H9 (cell line): ENCODE data around the gene LGALS9. TPM values are rescaled to one million over a fixed set of nuclear protein-coding genes. Genes with fewer than 3 reads are reported as not detected.

Experiments used
- DNase-seq: peaks from one replicate; pipeline ENCODE4 v3.0.0-alpha.2; 2017
- H2AFZ ChIP-seq: one replicate; pipeline ENCODE4 v1.6.1; 2013; ENCODE audit warnings: mild to moderate bottlenecking, low read length, control low read depth, moderate library complexity
- H2AK5ac ChIP-seq: 2 replicates; pipeline ENCODE4 v1.6.1; 2013; ENCODE audit warnings: low read length, control low read depth, mixed read lengths; ENCODE audit not compliant: insufficient read length
- H2BK120ac ChIP-seq: one replicate; pipeline ENCODE4 v1.6.1; 2013; ENCODE audit warnings: low read depth, mild to moderate bottlenecking, low read length, control low read depth, inconsistent platforms; ENCODE audit not compliant: poor library complexity, severe bottlenecking
- H2BK12ac ChIP-seq: 2 replicates; pipeline ENCODE4 v1.6.1; 2013; ENCODE audit warnings: low read length, control low read depth, mixed read lengths, low read depth; ENCODE audit not compliant: insufficient read length
- H2BK15ac ChIP-seq: 2 replicates; pipeline ENCODE4 v1.6.1; 2013; ENCODE audit warnings: low read depth, low read length, control low read depth
- H2BK20ac ChIP-seq: one replicate; pipeline ENCODE4 v1.6.1; 2013; ENCODE audit warnings: low read depth, mild to moderate bottlenecking, low read length, control low read depth, inconsistent platforms; ENCODE audit not compliant: poor library complexity, severe bottlenecking
- H2BK5ac ChIP-seq: 2 replicates; pipeline ENCODE4 v1.6.1; 2013; ENCODE audit warnings: low read length, control low read depth, mixed read lengths; ENCODE audit not compliant: insufficient read length
- H3K14ac ChIP-seq: 2 replicates; pipeline ENCODE4 v1.6.1; 2013; ENCODE audit warnings: low read length, control low read depth; ENCODE audit not compliant: insufficient read depth
- H3K18ac ChIP-seq: 2 replicates; pipeline ENCODE4 v1.6.1; 2013; ENCODE audit warnings: low read depth, mild to moderate bottlenecking, mixed read lengths, low read length, control low read depth; ENCODE audit not compliant: insufficient read length
- H3K23ac ChIP-seq: 2 replicates; pipeline ENCODE4 v1.6.1; 2013; ENCODE audit warnings: low read length, control low read depth, mixed read lengths, low read depth; ENCODE audit not compliant: insufficient read length
- H3K23me2 ChIP-seq: 2 replicates; pipeline ENCODE4 v1.6.1; 2013; ENCODE audit warnings: low read depth, mild to moderate bottlenecking, mixed read lengths, low read length, control low read depth; ENCODE audit not compliant: insufficient read length, poor library complexity, severe bottlenecking
- H3K27ac ChIP-seq: 2 replicates; pipeline ENCODE4 v1.5.1; 2013; ENCODE audit warnings: low read length, control low read depth, mixed read lengths, low read depth; ENCODE audit not compliant: insufficient read length
- H3K27me3 ChIP-seq: 2 replicates; pipeline ENCODE4 v1.6.1; 2013; ENCODE audit warnings: low read length, control low read depth, inconsistent platforms; ENCODE audit not compliant: insufficient read depth
- H3K4ac ChIP-seq: 2 replicates; pipeline ENCODE4 v1.6.1; 2013; ENCODE audit warnings: low read depth, mild to moderate bottlenecking, control low read depth, inconsistent platforms, low read length, moderate library complexity
- H3K4me1 ChIP-seq: 2 replicates; pipeline ENCODE4 v1.6.1; 2013; ENCODE audit warnings: low read length, control low read depth, inconsistent platforms; ENCODE audit not compliant: insufficient read depth
- H3K4me2 ChIP-seq: 2 replicates; pipeline ENCODE4 v1.6.1; 2013; ENCODE audit warnings: low read length, control low read depth, mixed read lengths; ENCODE audit not compliant: insufficient read length, insufficient read depth
- H3K56ac ChIP-seq: 2 replicates; pipeline ENCODE4 v1.6.1; 2013; ENCODE audit warnings: low read depth, mild to moderate bottlenecking, mixed read lengths, low read length, control low read depth; ENCODE audit not compliant: insufficient read length
- H3K79me1 ChIP-seq: 2 replicates; pipeline ENCODE4 v1.6.1; 2013; ENCODE audit warnings: low read depth, mild to moderate bottlenecking, moderate library complexity, low read length, control low read depth, inconsistent platforms; ENCODE audit not compliant: insufficient read depth, poor library complexity, severe bottlenecking
- H3K79me2 ChIP-seq: 2 replicates; pipeline ENCODE4 v1.6.1; 2013; ENCODE audit warnings: low read length, control low read depth, inconsistent platforms; ENCODE audit not compliant: insufficient read depth
- H3K9ac ChIP-seq: 2 replicates; pipeline ENCODE4 v1.6.1; 2013; ENCODE audit warnings: low read length, control low read depth, mixed read lengths; ENCODE audit not compliant: insufficient read length; ENCODE audit errors: extremely low read depth
- H3K9me3 ChIP-seq: one replicate; pipeline ENCODE4 v1.6.1; 2013; ENCODE audit warnings: low read depth, low read length, inconsistent platforms; ENCODE audit not compliant: control insufficient read depth
- H3T11ph ChIP-seq: one replicate; pipeline ENCODE4 v1.6.1; 2013; ENCODE audit warnings: mild to moderate bottlenecking, low read length, control low read depth, inconsistent platforms
- H4K20me1 ChIP-seq: one replicate; pipeline ENCODE4 v1.6.1; 2013; ENCODE audit not compliant: control insufficient read depth, insufficient read length, insufficient read depth
- H4K5ac ChIP-seq: 2 replicates; pipeline ENCODE4 v1.6.1; 2013; ENCODE audit warnings: low read depth, mild to moderate bottlenecking, mixed read lengths, low read length, control low read depth; ENCODE audit not compliant: insufficient read length
- H4K8ac ChIP-seq: replicated peaks from 2 replicates; pipeline ENCODE4 v1.6.1; 2013; ENCODE audit warnings: low read length, control low read depth, mixed read lengths, low read depth; ENCODE audit not compliant: insufficient read length
- H4K91ac ChIP-seq: 2 replicates; pipeline ENCODE4 v1.6.1; 2013; ENCODE audit warnings: low read depth, mild to moderate bottlenecking, moderate library complexity, mixed read lengths, low read length, control low read depth; ENCODE audit not compliant: insufficient read length
- H3K27ac Mint-ChIP-seq, 3 experiments: 2 replicates in 2 of 3; 3 replicates in 1 of 3; pipeline ENCODE4 v1.8.0; 2020 to 2021; ENCODE audit warnings: mixed read lengths in 3 of 3, mild to moderate bottlenecking in 1 of 3, moderate library complexity in 1 of 3
- H3K27me3 Mint-ChIP-seq: 2 replicates; pipeline ENCODE4 v1.8.0; 2021; ENCODE audit warnings: low read depth, mild to moderate bottlenecking, moderate library complexity, mixed read lengths
- H3K36me3 Mint-ChIP-seq, 3 experiments: 2 replicates in 2 of 3; 3 replicates in 1 of 3; pipeline ENCODE4 v1.8.0; 2020 to 2021; ENCODE audit warnings: low read depth in 3 of 3, mixed read lengths in 3 of 3; ENCODE audit not compliant: insufficient read depth in 1 of 3
- H3K4me1 Mint-ChIP-seq, 2 experiments: 2 replicates each; pipeline ENCODE4 v1.8.0; 2020; ENCODE audit warnings: mixed read lengths in 2 of 2
- H3K4me3 Mint-ChIP-seq, 2 experiments: 2 replicates in 1 of 2; 3 replicates in 1 of 2; pipeline ENCODE4 v1.8.0; 2020 to 2021; ENCODE audit warnings: mild to moderate bottlenecking in 2 of 2, mixed read lengths in 2 of 2, moderate library complexity in 1 of 2
- H3K9me3 Mint-ChIP-seq, 2 experiments: 2 replicates in 1 of 2; 3 replicates in 1 of 2; pipeline ENCODE4 v1.8.0; 2020; ENCODE audit warnings: mild to moderate bottlenecking in 2 of 2, mixed read lengths in 2 of 2, moderate library complexity in 1 of 2
- CTCF ChIP-seq: fragments of 200-600 bp; sonication (generic); conservative IDR thresholded peaks from 3 replicates; pipeline ENCODE4 v1.8.0; 2021; ENCODE audit warnings: antibody characterized with exemption, mild to moderate bottlenecking
- WGBS: extraction: QIAGEN DNeasy Blood & Tissue Kit; methylation state at CpG from one replicate; pipeline ENCODE4 v1.1.7; 2013; ENCODE audit warnings: missing lambda C conversion rate, low lambda C conversion rate, mixed read lengths; ENCODE audit not compliant: insufficient read length; ENCODE audit errors: extremely low coverage; 5-methylcytosine and 5-hydroxymethylcytosine counted together
- total RNA-seq: library from RNA; stranded (reverse); gene quantifications from 2 replicates; pipeline ENCODE4 v1.2.1, GENCODE V29; 2021

The LGALS9 gene
- total RNA-seq, 1 experiment from 2014 or later: 2.5 TPM

GRCh38 chr17:27597783-27598320, 33.1 kb upstream of the LGALS9 start:
- Histone ChIP-seq H3K4ac (no peak overlapping the region), H2BK15ac (no peak overlapping the region), H3K9ac (no peak overlapping the region), H3K14ac (no peak overlapping the region), H3T11ph (no peak overlapping the region), H2BK120ac (no peak overlapping the region), H4K91ac (no peak overlapping the region), H4K20me1 (no peaks in the 10 kb centered on the region), H2BK20ac (no peak overlapping the region), H3K23me2 (no peaks in the 10 kb centered on the region), H3K27me3 (no peaks in the 10 kb centered on the region), H2BK5ac (no peak overlapping the region), H2AFZ (no peak overlapping the region), H3K23ac (no peak overlapping the region), H4K8ac (no peak overlapping the region), H4K5ac (no peak overlapping the region), H3K18ac (no peak overlapping the region), H2AK5ac (no peak overlapping the region), H3K4me1 (no peaks in the 10 kb centered on the region), H3K9me3 (no peaks in the 10 kb centered on the region), H3K4me2 (no peak overlapping the region), H3K79me1 (no peaks in the 10 kb centered on the region), H2BK12ac (no peak overlapping the region), H3K79me2 (no peaks in the 10 kb centered on the region), H3K27ac (no peak overlapping the region), H3K56ac (no peak overlapping the region)
- no peaks in the 10 kb centered on the region for H3K27me3 Mint-ChIP-seq
- no CpG with 5 or more reads among the region's 5 CpGs for WGBS
- 0 out of 7 replicates have a peak overlapping the region, but pooled peaks of 1 of the 3 experiments have one; percentile 56 for H3K27ac Mint-ChIP-seq
- peaks cover 9 to 39% (median 22%) of the 10 kb centered on the region in 3 experiments; a peak in 6 of 7 replicates for H3K36me3 Mint-ChIP-seq
- DNase-seq: no peak
- H3K4me1 Mint-ChIP-seq: peaks cover 3 to 4% of the 10 kb centered on the region in 2 experiments; a peak in 2 of 4 replicates
- no peak overlapping the region for H3K4me3 Mint-ChIP-seq
- no peak for TF ChIP-seq CTCF
- H3K9me3 Mint-ChIP-seq: no peaks in the 10 kb centered on the region
